Measurements from ENCODE around the gene ABHD1.

DNA sequence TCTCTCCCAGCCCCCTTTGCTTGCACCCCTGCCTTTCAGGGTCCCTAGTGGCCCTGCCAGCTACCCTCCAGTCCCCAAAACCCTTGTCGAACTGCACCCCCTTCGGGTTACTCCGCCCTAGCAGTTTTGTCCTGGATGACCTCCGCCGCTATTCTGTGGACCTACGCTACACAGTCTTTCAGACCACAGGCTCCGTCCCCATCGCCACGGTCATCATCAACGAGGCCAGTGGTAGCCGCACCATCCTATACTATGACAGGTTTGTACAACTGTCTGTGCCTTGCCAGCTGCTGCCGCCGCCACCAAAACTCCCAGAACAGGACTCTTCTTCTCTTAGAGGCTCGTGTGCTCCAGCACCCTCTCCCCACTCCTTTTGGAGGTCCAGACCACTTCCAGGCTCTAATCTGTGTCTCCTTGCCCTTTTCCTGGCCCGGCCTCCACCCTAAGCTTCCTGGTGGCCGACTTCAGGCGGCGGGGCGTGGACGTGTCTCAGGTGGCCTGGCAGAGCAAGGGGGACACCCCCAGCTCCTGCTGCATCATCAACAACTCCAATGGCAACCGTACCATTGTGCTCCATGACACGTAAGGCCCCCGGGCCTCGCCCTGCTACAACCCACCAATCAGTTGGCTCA is 29.1 kb upstream of the ABHD1 start:
- TF ChIP-seq FOXM1 (IDR thresholded peaks at IDR 0.05; ENCODE audit: borderline replicate concordance) (no peak), SUZ12 (IDR thresholded peaks at IDR 0.05) (no peak), FOXA1 (IDR thresholded peaks at IDR 0.05) (no peak), ZNF384 (IDR thresholded peaks at IDR 0.05) (no peak), BHLHE40 (IDR thresholded peaks at IDR 0.05; ENCODE audit: borderline replicate concordance) (no peak), TARDBP (IDR thresholded peaks at IDR 0.05) (no peak), NFRKB (IDR thresholded peaks at IDR 0.05) (no peak), SP1 (IDR thresholded peaks at IDR 0.05) (no peak), FOXK2 (IDR thresholded peaks at IDR 0.05) (no peak), LEF1 (IDR thresholded peaks at IDR 0.05; ENCODE audit: borderline replicate concordance) (no peak), ELF4 (IDR thresholded peaks at IDR 0.05) (no peak)
- TF ChIP-seq, protein P1, sequence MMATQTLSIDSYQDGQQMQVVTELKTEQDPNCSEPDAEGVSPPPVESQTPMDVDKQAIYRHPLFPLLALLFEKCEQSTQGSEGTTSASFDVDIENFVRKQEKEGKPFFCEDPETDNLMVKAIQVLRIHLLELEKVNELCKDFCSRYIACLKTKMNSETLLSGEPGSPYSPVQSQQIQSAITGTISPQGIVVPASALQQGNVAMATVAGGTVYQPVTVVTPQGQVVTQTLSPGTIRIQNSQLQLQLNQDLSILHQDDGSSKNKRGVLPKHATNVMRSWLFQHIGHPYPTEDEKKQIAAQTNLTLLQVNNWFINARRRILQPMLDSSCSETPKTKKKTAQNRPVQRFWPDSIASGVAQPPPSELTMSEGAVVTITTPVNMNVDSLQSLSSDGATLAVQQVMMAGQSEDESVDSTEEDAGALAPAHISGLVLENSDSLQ (IDR thresholded peaks at IDR 0.05): no peak

Measured in HEK293T (cell line).